Neuron (in vitro differentiated cells): Measurements from ENCODE around the gene NOTCH1.

ENCODE experiments used
- H2AFZ ChIP-seq: one replicate; pipeline ENCODE4 v1.6.1; 2013; ENCODE audit warnings: low read depth, mild to moderate bottlenecking, inconsistent platforms, low read length, moderate library complexity
- H3K27me3 ChIP-seq: one replicate; pipeline ENCODE4 v1.6.1; 2013; ENCODE audit warnings: low read length; ENCODE audit not compliant: insufficient read depth
- H3K36me3 ChIP-seq: one replicate; pipeline ENCODE4 v1.6.1; 2013; ENCODE audit warnings: low read length; ENCODE audit not compliant: insufficient read depth
- H3K4me1 ChIP-seq: one replicate; pipeline ENCODE4 v1.6.1; 2013; ENCODE audit warnings: low read length; ENCODE audit not compliant: insufficient read depth
- H3K4me3 ChIP-seq: 2 replicates; pipeline ENCODE4 v1.5.1; 2013; ENCODE audit warnings: mild to moderate bottlenecking, low read length, moderate library complexity
- H3K9me3 ChIP-seq: one replicate; pipeline ENCODE4 v1.6.1; 2013; ENCODE audit warnings: low read length

NOTCH1 gene

DNA sequence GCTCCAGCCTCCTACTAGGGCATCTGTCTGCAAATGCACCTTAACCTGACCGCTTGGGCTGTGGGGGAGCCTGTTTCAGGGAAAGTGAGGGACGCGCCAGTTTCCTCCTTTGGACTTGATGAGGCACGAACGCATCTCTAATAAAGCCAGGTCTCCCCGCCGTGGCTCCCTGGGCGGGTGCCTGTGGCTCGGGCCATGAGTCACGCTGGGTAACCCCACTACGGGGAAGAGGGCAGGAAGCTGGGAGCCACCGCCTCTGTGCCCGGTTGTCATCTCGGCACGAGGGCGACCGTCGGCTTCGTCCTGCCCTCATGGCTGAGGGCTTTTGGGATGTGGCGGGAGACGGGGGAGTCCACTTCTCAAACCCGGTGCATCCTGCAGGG, 12.1 kb downstream of the NOTCH1 start:
- Histone ChIP-seq H3K36me3 (peaks cover 22% of the 10 kb centered on the region), H3K4me3 (no peak overlapping the region), H3K9me3 (no peaks in the 10 kb centered on the region), H3K27me3 (no peaks in the 10 kb centered on the region), H3K4me1 (peaks cover 2% of the 10 kb centered on the region), H2AFZ (no peak overlapping the region)

DNA sequence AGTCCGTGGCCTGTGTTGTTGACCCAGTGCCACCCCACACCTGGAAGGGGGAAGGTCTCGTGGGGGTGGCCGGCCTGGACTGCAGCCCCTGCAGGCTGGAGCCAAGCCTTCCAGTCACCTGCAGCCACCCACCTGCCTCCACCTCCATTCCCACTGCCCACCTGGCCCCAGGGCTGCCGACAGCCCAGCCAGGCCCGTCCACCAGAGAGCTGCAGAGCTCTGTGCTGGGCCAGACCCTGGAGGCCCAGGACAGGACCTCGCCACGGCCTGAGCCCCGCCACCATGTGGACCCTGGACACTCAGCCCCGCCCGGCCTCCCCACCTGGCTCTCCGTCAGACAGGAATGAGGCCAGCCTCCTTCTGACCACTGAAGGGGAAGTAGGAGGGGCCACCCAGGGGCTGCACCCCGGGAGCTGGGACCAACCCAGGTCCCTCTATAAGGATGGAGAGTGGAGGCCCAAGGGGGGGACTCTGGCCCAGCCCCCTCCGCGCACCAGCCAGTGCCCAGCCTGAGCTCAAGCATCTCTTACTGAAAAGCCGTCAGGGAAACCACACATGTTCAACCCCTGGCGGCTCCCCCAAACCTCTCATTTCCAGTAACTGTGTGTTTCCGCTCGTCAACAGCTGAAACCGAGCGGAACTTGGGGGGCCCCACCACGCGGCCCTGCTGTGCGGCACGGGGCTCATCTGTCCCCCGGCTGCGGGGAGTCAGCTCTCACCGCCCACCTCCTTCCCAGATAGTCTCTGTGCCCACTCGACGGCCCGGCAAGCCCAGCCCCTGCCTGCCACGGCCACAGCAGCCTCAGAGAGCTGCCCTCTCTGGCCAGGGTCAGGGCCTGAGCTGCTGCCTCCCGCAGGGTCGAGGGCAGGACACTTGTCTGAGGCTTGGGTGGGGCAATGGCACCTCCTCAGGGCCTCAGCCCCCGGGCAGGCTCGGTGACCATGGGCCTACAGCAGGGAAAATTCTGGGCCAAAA, 12.8 kb downstream of the NOTCH1 start:
- peaks cover 5% of the 10 kb centered on the region for H3K4me1 ChIP-seq
- H3K9me3 ChIP-seq: no peaks in the 10 kb centered on the region
- peaks cover 21% of the 10 kb centered on the region for H3K36me3 ChIP-seq
- no peak overlapping the region for H2AFZ ChIP-seq
- H3K27me3 ChIP-seq: no peaks in the 10 kb centered on the region
- H3K4me3 ChIP-seq: no peak overlapping the region

DNA sequence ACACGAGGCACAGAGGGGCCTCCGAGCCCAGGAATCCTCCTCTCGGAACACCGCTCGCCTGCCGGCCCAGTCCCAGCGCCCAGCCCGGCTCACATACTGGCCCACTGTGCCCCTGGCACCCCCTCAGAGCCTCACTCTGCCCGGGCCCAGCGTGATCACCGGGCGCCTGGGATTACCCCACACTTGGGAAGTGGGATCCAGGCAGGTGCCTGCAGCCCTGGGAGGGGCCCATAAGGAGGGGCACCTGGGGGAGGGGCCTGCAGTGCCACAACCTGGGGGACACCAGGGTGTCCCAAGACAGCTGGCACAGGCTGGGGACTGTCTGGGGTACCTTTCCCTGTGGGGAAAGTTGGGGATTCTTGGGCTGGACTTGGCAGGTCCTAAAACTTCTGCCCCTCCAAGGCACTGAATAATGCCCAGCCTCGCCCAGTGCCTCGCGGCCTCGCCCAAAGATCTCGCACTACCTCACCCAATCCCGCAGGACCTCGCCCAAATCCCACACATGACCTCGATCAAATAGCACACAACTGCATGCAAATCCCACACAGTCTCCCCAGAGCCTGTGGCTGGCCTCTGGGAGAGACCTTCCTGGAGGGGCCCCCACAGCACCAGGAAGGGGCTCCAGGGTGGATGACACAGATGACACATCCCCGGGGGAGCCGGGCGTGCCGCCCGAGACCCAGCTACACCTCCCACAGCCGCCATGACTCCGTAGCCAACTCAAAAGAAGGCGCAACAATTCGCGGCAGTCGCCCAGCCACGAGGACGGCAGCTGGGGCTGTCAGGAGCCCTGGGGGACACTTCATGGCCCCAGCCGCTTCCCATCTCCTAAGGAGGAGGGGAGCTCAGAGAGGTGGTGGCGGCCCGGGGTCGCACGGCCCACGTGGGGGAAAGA, 13.7 kb downstream of the NOTCH1 start:
- Histone ChIP-seq H2AFZ (no peak overlapping the region), H3K9me3 (no peaks in the 10 kb centered on the region)

DNA sequence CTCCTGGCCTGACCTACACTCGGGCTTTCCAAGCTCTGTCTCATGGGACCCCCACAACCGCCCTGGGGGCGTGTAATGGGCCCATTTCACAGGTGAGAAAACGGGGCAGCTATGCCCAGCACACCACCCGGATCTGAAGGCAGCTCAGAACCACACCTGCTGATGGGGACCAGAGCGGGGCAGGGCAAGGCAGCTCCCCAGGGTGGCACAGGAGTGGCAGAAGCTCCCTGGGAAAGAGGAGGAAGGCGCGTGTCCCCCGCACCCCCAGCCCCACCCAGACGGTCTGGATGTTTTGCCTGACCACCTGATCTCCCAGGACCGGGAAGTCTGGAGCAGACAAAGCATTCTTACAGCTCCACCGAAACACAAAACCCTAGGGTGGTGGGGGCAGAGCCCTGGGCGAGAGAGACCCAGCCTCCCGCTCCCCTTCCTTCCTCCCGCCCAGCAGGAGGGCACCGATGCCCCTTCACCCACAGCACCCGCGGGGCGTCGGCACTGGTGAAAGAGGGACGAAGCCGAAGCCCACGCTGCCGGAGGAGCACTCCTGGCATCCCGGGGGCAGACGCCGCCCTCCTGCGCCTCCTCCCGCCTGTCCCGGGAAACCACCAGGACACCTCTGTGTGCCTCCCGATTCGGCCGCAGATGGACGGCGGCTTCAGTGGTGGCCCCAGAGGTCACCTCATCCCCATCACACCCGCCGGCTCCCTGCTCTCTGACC, 14.5 kb downstream of the NOTCH1 start:
- Histone ChIP-seq H3K9me3 (no peaks in the 10 kb centered on the region), H2AFZ (no peak overlapping the region), H3K27me3 (no peaks in the 10 kb centered on the region), H3K4me3 (no peak overlapping the region), H3K36me3 (peaks cover 11% of the 10 kb centered on the region), H3K4me1 (peaks cover 19% of the 10 kb centered on the region)

More for the DNA sequence above, 13.7 kb downstream of the NOTCH1 start:
- Histone ChIP-seq H3K27me3 (no peaks in the 10 kb centered on the region), H3K4me3 (no peak overlapping the region), H3K4me1 (peaks cover 11% of the 10 kb centered on the region), H3K36me3 (peaks cover 12% of the 10 kb centered on the region)

DNA sequence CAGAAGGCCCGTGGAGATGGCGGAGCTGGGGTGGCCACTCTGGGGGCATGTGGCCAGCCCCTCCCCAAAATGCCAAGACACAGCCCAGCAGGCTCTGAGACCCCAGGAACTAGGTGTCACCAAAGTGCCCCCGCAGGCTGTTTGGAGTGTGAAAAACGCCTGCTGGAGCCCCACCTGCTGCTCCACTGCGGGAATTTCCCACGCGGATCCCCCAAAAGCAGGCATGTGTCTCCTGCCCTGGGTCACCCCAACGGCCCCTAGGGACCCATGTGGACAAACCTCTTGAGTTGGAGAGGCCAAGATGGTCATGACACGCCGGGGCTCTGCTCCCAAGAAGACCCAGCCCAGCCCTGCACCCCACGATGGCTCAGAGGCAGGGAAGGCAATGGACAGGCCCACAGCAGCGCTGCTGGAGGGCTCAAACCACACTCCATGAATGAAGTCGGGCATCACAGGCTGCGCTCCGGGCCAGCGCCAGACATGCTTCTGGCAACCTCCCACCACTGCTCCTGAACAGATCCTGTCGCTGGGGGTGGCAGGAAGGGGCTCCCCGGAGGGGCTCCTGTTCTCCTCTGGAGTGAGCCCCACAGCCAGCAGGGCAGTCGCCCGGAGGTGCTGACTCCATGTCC, 15.3 kb downstream of the NOTCH1 start:
- no peak overlapping the region for H2AFZ ChIP-seq
- peaks cover 26% of the 10 kb centered on the region for H3K4me1 ChIP-seq
- peaks cover 11% of the 10 kb centered on the region for H3K36me3 ChIP-seq
- H3K4me3 ChIP-seq: no peak overlapping the region
- no peaks in the 10 kb centered on the region for H3K27me3 ChIP-seq
- H3K9me3 ChIP-seq: no peaks in the 10 kb centered on the region

DNA sequence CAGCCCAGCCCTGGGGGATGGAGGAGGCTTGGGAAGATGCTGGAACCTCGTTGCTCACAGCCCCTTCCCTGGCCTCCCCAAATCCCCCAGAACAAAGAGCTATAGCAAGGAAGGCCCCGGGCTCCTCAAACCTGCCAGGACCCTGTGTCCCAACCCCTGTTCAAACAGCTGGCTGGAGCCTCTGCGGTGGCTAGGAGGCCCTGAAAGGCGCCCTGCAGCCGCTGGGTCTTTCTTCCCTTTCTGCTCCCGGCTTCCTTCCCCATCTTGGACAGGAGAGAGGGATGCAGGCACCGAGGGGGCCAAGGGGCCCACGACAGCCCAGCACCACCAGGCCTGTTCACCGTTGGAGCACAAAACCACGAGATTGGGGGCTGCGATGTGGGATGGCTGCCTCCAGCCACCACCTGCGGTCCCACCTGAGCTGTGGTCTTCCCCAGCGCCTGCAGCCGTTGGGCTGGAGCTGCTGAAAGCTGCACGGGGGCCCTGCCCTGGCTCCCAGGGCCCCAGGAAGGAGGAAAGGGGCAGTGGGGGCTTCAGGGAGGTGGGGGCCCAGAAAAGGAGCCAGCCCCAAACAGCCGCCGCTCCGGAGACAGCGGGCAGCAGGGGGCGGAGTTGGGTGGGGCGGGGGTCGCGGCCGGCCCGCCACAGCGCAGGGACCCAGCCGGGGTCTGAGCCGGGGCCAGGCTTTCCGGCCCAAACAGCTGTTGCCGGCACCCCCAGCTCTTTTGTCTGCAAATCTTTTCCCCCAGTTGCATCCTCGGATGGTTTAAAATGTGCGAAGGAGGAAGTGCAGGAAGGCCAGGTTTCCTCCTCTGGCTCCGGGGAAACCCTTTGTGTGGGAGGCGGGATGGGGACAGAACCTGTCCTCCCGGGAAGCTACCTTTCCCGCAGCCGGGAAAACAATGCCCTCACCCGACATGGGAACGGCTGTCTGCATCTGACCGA, 16.1 kb downstream of the NOTCH1 start:
- no peak overlapping the region for H3K4me3 ChIP-seq
- no peak overlapping the region for H2AFZ ChIP-seq
- no peaks in the 10 kb centered on the region for H3K9me3 ChIP-seq
- H3K4me1 ChIP-seq: peaks cover 26% of the 10 kb centered on the region
- H3K36me3 ChIP-seq: peaks cover 11% of the 10 kb centered on the region
- H3K27me3 ChIP-seq: no peaks in the 10 kb centered on the region

DNA sequence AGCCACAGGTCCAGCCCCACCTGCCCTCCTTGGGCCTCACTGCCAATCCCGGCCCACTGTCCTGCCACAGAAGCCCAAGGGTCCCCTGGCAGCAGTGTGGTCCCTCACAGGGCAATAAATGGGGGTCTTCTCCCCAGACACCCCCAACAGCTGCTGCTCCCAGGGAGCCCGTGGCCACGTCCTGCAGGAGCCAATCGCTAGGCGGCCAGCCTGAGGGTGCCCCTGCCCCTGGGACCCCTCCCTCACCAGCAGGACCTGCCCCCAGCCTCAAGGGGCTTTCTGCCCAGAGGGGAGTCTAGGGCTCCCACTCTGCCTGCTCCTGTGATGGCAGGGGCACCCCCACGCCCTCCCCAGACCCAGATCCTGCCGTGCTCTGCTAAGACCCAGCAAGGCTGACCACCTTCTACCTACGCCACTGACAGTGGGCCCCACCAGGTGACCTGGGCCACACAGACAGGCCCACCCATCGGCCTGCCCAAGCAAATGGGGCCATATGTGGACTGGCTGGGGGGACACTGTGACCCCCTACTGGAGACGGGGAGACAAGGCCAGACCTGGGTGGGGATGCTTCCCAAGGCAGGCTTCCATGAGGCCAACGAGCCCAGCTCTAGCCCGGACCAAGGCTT, 17.0 kb downstream of the NOTCH1 start:
- Histone ChIP-seq H2AFZ (no peak overlapping the region), H3K4me3 (no peak overlapping the region), H3K9me3 (no peaks in the 10 kb centered on the region), H3K4me1 (peaks cover 26% of the 10 kb centered on the region), H3K36me3 (peaks cover 10% of the 10 kb centered on the region), H3K27me3 (no peaks in the 10 kb centered on the region)

DNA sequence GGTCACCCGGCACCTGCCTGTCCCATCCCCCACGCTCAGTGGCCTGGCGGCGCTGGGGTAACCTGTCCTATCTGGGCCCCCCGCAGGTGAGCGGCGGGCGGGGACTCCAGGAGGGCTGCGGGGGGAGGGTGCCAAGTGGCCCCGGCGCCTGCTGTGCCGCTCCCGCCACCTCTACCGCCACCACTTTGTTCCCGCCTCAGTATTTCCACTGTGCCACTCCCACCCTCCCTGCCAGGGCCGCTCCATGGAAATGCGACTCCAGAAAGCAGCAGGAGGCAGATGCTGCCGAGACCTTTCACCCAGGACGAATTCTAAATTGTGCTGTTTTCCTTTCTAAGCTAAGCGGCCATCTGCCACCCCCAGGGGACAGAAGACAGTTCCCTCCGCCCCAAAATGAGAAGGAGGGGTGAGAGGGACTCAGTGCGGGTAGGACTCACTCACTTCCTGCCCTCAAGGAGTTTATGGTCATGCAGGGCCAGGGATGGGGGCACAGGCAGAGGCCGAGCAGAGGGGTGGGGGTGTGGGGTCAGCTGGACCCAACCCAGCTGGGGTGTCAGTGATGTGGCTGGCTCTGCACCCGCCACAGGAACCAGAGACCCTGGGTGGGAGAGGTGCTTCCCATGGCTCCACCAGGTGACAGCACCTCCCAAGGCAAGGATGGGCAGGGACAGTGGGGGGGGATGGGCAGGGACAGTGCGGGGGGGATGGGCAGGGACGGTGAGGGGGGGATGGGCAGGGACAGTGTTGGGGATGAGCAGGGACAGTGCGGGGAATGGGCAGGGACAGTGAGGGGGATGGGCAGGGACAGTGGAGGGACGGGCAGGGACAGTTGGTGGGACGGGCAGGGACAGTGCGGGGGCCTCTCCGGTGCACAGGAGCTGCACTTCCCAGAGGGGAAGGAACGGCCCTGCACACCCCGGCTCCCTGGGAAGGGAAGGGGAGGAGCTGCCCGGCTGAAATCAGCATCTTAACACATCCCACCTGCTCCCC, 17.8 kb downstream of the NOTCH1 start:
- Histone ChIP-seq H2AFZ (no peak overlapping the region), H3K9me3 (no peaks in the 10 kb centered on the region), H3K36me3 (peaks cover 12% of the 10 kb centered on the region), H3K27me3 (no peaks in the 10 kb centered on the region), H3K4me1 (peaks cover 26% of the 10 kb centered on the region), H3K4me3 (no peak overlapping the region)

DNA sequence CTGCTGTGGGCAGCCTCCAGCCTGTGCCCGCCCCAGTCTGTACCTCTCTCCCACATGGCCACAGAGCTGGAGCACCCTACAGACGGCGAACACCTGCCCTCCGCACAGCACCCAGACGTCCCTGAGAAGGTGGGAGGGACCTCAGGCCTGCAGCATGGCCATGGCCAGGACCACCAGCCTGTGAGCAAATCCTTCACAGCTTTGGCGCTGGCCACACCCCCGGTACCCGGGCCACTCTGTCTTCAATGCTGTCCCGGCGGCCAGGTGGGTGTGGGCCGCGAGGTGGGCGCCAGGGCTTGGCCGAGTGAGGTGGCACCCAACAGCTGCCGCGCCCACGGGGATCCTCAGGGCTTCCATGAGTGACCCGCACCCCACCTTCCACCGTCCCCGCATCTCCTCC, 18.7 kb downstream of the NOTCH1 start:
- Histone ChIP-seq H3K27me3 (no peaks in the 10 kb centered on the region), H3K4me3 (no peak overlapping the region), H3K9me3 (no peaks in the 10 kb centered on the region), H3K36me3 (peaks cover 20% of the 10 kb centered on the region), H3K4me1 (peaks cover 26% of the 10 kb centered on the region), H2AFZ (no peak overlapping the region)

DNA sequence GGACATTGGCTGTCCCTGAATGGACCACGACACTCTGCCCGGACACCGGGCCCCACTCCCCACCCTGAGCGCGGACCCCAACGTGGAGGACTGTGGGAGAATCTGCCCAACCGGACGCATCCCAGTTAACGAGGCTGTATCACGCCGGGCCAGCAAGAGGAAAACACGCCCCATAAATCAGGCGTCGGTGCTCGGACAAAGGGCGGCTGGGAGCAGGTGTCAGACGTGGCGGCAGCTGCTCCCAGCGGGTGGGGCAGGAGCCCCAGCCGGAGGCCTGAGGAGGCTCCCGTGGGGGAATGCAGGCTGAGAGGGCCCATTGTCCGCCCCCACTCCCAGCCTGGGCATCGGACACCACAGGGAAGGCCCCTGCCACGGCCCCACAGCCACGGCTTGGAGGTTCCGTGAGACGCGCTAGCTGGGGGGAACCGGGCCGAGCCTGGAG, 19.2 kb downstream of the NOTCH1 start:
- Histone ChIP-seq H3K36me3 (peaks cover 21% of the 10 kb centered on the region), H3K9me3 (no peaks in the 10 kb centered on the region), H3K27me3 (no peaks in the 10 kb centered on the region), H3K4me3 (no peak overlapping the region), H2AFZ (no peak overlapping the region), H3K4me1 (peaks cover 26% of the 10 kb centered on the region)
